AG09319 (cell line): ENCODE results near the gene DNASE1L3.
"Not testable (repeated sequence)": the region's sequence is repeated elsewhere in the genome, so short reads cannot be mapped to it uniquely, and the experiment has no call there.

Experiments used
- DNase-seq: peaks from one replicate; pipeline ENCODE4 v3.0.0-alpha.2; 2010; ENCODE audit warnings: low read depth; ENCODE audit errors: extremely low read depth
- TF ChIP-seq, protein P1 (sequence below): IDR thresholded peaks from 2 replicates; pipeline ENCODE4 v1.5.1; 2011; ENCODE audit warnings: low read depth, mild to moderate bottlenecking, inconsistent platforms, low read length, moderate library complexity

DNASE1L3 gene

DNA sequence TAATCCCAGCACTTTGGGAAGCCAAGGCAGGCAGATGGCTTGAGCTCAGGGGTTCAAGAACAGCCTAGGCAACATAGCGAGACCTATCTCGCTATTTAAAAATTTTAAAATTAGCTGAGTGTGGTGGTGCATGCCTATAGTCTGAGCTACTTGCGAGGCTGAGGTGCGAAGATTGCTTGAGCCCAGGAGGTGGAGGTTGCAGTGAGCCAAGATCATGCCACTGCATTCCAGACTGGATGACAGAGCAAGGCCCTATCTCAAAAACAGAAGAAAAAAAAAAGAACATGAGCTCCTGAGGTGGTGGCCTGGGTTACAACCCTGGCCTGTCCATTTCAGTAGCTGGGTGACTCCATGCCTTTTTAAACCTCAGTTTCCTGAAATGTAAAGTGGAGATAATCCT lies 7.2 kb downstream of the DNASE1L3 start:
- no peak for DNase-seq
- TF ChIP-seq, protein P1, sequence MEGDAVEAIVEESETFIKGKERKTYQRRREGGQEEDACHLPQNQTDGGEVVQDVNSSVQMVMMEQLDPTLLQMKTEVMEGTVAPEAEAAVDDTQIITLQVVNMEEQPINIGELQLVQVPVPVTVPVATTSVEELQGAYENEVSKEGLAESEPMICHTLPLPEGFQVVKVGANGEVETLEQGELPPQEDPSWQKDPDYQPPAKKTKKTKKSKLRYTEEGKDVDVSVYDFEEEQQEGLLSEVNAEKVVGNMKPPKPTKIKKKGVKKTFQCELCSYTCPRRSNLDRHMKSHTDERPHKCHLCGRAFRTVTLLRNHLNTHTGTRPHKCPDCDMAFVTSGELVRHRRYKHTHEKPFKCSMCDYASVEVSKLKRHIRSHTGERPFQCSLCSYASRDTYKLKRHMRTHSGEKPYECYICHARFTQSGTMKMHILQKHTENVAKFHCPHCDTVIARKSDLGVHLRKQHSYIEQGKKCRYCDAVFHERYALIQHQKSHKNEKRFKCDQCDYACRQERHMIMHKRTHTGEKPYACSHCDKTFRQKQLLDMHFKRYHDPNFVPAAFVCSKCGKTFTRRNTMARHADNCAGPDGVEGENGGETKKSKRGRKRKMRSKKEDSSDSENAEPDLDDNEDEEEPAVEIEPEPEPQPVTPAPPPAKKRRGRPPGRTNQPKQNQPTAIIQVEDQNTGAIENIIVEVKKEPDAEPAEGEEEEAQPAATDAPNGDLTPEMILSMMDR = no peak

DNA sequence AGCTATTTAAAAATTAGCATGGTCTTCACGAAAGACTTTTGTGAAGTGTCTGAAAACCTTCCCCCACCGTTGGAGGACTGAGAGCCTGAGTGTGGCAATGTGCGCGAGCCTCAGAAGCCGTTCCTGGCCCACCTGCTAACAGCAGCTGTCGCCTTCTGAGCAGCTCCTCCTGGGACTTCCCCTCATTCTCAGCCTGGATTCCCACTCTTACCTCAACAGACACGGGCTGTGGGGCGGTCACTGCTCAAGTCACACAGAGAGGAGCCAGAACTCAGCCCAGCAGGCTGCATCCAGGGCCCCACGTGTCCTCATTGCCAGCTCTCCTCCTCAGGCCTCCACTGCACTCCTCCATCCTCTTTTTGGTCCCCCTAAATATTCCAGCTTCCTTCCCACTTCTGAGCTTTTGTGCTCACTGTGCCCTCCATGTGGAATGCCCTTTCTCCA lies 7.8 kb downstream of the DNASE1L3 start:
- TF ChIP-seq, protein P1 = no peak

DNA sequence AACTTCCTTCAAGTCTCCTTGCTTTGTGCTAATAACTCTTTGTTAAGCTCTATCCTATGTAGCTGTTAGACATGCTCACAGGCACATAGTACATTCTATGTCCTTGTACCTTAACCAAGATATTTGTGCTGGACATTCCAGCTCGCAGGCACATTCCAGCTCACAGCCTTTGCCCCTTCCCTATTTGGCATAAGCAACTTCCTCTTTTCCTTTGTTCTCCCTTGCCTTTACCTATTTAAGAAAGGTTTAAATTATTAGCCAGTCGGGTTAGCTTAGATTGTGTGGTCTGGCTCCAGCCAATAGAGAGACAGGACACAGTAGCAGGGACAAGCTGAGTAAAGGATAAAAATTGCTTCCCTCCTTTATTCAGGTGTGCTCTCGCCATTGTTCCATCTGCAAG lies 9.3 kb downstream of the DNASE1L3 start:
- DNase-seq = not testable (repeated sequence)

More for the DNA sequence above, 7.8 kb downstream of the DNASE1L3 start:
- DNase-seq = no peak

DNA sequence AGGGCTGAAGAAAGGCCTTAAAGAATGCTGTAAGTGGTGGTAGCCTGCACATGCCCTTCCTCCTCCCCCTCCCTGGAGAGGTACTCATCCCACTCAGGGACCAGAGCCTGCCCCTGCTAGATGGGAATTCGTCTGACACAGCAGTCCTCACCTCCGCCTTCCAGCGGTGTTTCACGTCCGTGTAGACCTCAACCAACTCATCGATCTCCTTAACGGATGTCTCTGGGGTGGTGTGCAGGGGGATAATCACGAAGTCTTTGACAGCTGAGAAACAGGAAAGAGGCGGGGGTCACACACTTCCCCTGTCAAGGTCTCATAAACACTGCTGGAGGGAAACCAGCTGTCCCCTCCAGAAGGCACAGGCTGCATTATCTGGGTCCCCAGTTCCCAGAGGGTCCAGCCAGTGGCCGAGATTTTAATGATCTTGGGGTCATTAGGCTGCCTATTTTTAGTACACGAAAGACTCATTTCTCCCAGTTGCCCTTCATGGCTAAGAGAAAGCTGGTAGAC lies 9.9 kb downstream of the DNASE1L3 start:
- DNase-seq = no peak
- TF ChIP-seq, protein P1 = no peak

DNA sequence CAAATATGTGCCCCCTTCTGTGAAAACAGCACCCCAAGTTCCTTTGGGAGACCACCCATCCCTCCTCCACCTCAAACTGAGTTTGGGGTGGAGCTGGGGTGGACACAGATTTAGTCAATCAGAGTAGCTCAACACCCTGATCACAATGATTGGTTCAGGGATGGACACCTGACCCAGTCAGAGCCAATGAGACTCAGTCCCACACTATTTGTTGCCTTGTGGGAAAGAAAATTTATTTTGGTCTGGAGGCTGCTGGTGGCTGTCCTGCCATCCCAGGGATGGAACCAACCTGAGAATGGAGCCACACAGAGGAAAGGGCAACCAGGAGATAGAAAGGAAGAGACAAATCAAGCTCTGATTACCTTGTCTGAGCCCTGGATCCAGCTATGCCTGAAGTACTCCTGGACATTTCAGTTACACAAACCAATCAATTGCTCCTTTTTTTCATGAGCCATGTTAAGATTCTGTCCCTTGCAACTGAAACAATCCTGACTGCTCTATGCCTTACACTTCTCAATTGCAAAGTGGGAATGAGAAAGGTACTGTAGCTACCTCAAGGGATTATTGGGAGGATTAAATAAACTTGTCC lies 10.6 kb downstream of the DNASE1L3 start:
- TF ChIP-seq, protein P1 = no peak
- DNase-seq = no peak

DNA sequence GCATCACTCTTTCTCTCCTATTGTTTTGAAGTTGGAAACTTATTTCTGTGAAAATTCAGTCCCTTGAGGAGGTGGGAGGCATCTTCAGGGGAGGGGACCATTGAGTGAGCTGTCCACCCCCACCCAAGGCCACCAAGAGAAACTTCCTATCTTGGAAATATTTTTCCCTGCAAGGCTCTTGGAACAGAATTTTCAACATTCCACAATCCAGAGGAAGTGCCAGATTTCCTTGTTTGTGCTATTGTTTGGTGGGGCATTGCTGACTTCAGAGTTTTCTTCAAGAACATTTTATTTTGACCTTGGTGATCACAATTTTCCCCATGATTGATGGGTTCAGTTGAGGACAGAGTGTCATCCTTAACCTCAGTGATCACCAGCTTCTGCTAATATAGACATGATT lies 12.0 kb downstream of the DNASE1L3 start:
- TF ChIP-seq, protein P1 = no peak
- no peak for DNase-seq

DNA sequence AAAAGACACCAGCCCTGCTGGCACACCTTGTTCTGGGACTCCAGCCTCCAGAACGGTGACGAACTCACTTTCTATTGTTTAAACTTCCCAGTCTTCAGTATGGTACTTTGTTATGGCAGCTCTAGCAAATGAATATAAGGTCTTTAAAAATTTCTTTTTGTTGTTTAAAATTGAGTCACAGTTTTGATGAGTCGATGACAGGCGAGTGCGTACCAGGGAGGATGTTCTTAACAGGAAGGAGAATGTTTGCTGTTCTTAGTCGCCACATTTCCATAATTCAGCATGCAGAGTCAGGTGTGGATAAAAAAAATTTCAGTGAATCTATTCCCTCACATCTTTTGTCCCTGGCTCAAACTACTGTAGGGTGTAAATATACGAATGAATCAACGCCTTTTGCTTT lies 12.4 kb downstream of the DNASE1L3 start:
- TF ChIP-seq, protein P1 = no peak

DNA sequence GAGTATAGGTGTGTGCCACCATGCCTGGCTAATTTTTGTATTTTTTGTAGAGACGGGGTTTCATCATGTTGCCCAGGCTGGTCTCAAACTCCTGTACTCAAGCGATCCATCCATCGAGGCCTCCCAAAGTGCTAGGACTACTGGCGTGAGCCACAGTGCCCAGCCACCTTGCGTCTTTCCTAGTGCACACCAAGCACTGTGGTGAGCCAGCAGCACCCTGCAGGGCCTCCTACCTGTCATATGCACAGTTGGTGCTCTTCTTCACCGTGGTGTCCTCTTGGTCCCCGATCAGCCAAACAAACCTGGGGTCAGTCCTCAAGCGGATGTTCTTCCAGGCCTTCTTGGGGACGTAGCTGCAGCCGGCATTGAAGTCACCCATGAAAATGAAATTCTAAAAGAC lies 13.2 kb downstream of the DNASE1L3 start:
- no peak for DNase-seq
- TF ChIP-seq, protein P1 = no peak

More for the DNA sequence above, 12.4 kb downstream of the DNASE1L3 start:
- DNase-seq = no peak
